ENCODE data around the gene SLC35E4.
"Not testable (repeated sequence)": the region's sequence is repeated elsewhere in the genome, so short reads cannot be mapped to it uniquely, and the experiment has no call there.

The SLC35E4 gene

DNA sequence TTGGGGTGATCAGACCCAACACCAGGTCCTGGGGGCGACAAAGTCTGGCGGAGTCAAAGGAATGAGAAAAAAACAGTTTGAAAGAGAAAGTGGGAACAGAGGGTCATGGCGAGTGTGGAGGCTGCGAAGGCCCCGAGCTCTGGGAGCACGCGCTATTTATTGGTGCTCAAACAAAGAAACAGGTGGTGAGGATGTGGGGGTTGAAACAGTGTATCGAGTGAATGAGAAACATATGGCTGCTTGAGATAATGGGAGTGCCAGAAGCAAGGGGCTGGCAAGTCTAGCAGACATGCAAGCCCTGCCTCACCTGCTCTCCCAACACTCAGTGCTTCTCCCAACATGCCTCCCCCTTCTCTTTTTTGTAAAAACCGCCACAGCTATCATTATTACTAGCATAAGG, 39.9 kb downstream of the SLC35E4 start:
- H3K4me3 ChIP-seq (ENCODE audit: low read length), result no peak overlapping the region
- DNase-seq (ENCODE audit: low read depth, low spot score), result peak; percentile 54

DNA sequence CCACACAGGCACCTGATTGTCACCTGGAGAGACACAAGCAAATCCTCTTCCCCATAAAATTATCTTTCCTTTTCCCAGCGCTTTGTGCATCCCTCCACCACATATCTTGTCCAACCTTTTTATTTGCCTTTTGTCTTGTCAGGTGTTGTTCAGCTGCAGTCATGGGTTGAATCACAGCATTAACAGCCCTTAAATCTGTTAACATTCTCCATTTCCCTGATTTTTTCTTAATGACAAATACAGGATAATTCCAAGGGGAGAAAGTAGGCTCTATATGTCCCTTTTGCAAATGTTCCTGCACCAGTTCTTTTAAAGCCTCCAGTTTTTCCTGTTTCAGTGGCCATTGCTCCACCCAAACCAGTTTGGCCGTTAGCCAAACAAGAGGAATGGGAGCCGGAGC, 41.0 kb downstream of the SLC35E4 start:
- not testable (repeated sequence) for H3K4me3 ChIP-seq (ENCODE audit: low read length); DNase-seq (ENCODE audit: low read depth, low spot score)

DNA sequence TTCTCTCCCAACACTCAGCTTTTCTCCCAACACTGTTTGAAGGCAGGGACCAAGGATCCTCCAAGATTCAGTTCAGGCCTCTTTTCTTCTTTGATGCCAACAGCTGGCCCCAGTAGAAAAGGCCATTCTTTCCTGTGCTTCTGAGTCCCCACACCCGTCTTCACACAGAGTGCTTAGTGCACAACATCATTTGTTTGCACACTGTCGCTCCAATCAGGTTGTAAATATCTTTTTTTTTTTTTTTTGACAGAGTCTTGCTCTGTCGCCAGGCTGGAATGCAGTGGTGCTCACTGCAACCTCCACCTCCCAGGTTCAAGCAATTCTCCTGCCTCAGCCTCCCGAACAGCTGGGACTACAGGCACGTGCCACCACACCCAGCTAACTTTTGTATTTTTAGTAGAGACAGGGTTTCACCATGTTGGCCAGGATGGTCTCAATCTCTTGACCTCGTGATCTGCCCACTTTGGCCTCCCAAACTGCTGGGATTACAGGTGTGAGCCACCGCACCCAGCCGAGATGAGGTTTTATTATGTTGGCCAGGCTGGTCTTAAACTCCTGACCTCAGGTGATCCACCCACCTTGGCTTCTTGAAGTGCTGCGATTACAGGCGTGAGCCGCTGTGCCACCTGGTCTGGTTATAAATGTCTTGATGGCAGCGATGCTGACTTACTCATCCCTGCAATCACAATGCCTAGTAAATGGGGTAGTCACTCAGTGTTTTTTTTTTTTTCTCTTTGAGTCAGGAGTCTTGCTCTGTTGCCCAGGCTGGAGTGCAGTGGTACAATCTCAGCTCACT, 44.5 kb downstream of the SLC35E4 start:
- not testable (repeated sequence) for H3K4me3 ChIP-seq (ENCODE audit: low read length); DNase-seq (ENCODE audit: low read depth, low spot score)

DNA sequence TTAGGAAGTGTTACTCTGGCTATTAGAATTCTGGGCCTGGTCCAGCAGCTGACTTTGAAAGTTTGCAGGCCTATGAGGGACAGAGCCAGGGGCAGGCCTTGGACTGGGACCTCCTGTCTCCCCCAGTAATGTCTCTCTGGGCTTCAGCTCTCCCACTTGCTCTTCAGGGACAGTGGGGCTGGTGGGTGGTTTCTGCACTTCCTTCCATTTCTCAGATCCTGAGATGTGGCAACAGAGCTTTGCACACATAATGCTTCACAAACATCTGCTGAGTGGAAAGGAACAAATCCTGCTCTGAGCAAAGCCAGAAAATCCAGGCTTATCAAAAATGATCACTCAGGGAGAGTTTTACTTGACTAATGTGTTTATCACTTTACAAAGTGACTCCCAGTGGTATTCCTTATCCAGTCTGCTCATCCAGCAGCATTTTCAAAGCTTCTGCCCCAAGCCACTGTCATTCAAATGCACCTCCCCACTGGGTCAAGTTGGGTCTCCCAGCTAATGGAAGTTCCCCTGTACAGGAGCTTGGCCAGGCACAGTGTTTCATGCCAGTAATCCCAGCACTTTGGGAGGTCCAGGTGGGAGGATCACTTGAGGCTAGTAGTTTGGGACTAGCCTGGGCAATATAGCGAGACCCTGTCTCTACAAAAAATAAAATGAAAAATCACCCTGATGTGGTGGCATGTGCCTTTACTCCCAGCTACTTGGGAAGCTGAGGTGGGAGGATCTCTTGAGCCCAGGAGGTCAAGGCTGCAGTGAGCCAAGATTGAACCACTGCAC, 45.6 kb downstream of the SLC35E4 start:
- DNase-seq (ENCODE audit: low read depth, low spot score), result peak; percentile 15

DNA sequence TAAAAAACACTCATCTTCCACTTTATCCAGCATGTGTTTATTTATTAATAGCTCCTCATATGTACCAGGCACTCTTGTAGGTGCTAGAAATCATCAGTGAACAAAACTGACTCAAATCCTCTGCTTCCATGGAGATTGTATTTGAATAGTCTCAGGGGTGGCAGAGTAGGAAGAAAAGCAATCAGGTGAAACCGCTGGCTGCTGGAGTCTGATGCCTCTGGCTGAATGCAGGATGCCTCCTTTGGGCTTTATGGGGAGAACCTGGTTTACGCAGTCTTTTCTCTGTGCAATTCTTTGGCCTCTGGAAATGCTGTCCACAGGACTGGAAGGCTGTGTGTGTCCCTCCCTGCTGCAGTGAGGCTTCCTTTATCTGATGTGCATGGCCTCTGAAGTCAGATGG, 46.2 kb downstream of the SLC35E4 start:
- no peak for DNase-seq (ENCODE audit: low read depth, low spot score)
- no peak overlapping the region for H3K4me3 ChIP-seq (ENCODE audit: low read length)

More for the DNA sequence above, 45.6 kb downstream of the SLC35E4 start:
- no peak overlapping the region for H3K4me3 ChIP-seq (ENCODE audit: low read length)

DNA sequence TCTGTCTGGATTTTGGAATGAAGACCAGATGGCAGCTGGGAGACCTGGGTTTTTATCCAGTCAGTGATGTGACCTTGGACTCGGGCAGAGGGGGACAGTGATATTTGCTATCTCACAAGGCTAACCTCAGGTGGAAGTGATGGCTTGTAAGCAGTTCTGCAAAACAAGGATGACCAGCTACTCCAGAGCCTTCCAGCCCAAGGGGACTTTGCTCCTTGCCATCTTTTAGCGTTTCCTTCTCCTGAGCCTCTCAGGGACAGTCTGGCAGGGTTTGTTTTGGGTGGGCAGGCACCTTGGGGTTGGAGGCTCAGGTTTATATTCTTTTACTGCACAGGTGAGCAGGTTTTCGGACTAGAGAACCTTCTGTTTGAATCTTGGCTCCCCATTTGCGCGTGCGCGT, 49.6 kb downstream of the SLC35E4 start:
- no peak for DNase-seq (ENCODE audit: low read depth, low spot score)

DNA sequence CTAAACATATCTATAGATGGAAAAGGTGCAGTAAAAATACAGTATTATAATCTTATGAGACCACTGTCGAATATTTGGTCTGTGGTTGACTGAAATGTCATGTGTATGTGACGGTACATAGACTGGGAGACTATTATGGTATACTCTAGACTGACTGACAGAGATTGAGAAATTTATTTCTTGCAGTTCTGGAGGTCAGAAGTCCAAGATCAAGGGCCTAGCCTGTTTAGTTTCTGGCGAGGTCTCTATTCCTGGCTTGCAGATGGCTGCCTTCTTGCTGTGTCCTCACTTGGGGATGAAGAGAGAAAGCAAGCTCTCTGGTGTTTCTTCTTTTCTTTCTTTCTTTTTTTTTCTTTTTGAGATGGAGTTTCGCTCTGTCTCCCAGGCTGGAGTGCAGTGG, 51.8 kb downstream of the SLC35E4 start:
- no peak overlapping the region for H3K4me3 ChIP-seq (ENCODE audit: low read length)
- no peak for DNase-seq (ENCODE audit: low read depth, low spot score)

More for the DNA sequence above, 49.6 kb downstream of the SLC35E4 start:
- no peak overlapping the region for H3K4me3 ChIP-seq (ENCODE audit: low read length)

DNA sequence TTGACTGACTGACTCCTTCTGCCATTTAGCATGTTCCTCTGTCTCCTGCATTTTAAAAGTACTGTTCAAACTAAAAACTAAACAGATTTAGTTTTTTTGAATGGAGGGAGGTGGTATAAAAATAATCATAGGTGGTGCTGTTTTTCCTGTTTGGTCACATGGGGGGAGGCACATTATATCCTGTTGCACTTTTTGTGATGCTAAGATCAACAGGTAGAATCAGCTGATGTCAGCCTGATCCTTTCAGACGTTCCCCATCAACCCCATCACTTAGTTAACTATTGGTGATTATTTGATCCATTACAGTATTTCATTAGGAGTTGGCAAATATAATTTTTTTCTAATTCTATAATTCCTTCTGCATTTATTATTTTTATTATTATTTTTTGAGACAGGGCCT, 54.0 kb downstream of the SLC35E4 start:
- no peak for DNase-seq (ENCODE audit: low read depth, low spot score)
- H3K4me3 ChIP-seq (ENCODE audit: low read length), result no peak overlapping the region

DNA sequence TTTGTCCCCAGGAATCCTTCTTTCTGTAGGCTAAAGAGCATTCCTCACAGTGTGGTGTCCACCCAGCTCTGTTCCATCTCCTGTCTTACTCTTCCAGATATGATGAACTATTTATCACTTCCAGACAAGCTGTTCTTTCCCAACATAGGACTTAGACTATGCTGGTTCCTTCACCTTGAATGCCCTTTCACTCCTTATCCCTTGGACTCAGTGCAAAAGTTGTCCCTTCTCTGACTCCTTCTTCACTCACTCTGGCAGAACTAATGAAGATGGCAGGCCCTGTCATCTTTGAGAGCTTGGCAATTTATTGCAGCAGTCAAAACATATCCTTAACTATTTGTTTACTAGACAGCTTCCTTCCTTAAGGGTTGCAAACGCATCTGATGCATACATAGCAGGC, 55.6 kb downstream of the SLC35E4 start:
- no peak overlapping the region for H3K4me3 ChIP-seq (ENCODE audit: low read length)
- no peak for DNase-seq (ENCODE audit: low read depth, low spot score)

DNA sequence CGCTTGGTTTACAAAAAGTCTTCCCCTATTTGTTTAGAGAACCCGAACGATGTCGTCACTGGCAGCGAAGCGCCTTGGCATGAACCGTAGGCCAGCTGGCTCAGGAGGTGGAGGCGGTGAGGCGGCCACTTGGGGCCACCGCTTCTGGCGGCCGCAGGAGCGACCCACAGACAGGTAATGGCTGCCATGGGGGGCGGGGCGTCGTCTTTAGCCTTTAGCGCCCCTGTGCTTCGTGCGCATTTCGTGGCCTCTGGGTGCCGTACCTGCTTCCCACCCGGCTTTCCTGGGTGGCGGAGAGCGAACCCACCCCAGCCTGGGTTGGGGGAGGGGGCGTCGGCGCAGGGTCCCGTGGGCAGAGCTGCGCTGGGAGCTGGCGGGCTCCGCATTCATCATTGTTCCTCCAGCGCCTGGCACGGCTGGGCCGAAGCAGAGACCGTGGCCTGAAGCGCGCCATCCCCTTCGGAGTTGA, 58.6 kb downstream of the SLC35E4 start:
- no peak for DNase-seq (ENCODE audit: low read depth, low spot score)
- H3K4me3 ChIP-seq (ENCODE audit: low read length), result peak overlapping the region; percentile 79

DNA sequence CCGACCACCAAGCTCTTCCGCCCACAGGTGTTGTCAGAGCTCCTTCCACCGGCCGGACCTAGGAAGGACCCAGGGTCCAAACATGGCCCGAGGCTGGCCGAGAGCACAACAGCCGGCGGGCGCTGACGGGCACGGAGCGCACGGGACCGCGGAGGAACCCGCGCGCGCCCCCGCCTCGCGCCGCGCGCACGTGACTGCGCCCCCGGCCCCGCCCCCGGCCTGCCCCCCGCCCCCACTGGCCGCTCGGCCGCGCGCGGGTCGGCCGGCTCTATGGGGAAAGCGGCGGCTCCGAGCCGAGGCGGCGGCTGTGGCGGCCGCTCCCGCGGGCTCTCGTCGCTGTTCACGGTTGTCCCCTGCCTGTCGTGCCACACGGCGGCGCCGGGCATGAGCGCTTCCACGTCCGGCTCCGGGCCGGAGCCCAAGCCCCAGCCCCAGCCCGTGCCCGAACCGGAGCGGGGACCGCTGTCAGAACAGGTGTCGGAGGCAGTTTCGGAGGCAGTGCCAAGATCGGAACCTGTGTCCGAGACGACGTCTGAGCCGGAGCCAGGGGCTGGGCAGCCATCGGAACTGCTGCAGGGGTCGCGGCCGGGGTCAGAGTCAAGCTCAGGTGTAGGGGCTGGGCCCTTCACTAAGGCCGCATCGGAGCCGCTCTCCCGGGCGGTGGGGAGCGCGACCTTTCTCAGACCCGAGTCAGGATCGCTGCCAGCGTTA, 59.2 kb downstream of the SLC35E4 start, which contains the start of gene OSBP2:
Gene OSBP2 (plus strand): TSS at position 235 of the 711 bp plus-strand sequence. CDS start 36 bp downstream, at position 271.
- H3K4me3 ChIP-seq (ENCODE audit: low read length), result peak within 1 kb of the TSS; percentile 79
- DNase-seq (ENCODE audit: low read depth, low spot score), result no peak

DNA sequence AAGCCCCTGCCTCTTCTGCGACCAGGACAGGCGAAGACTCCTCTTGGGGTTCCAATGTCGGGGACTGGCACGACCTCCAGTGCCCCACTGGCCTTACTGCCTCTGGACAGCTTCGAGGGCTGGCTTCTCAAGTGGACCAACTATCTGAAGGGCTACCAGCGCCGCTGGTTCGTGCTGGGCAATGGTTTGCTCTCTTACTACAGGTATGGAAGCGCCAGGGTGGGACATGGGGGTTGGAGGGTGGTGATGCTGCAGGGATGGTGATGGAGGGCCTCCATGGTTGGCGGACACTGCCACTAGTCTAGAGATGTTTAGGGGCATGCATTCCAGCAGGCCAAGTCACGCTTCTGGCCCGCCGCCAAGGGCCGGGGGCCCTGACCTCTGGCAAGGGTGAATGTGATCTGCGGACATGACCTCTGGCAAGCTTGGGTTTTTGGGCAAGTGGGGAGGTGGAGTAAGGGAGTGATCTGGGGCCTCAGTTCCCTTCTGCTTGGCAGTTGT, 59.8 kb downstream of the SLC35E4 start:
- peak overlapping the region; percentile 57 for H3K4me3 ChIP-seq (ENCODE audit: low read length)

DNA sequence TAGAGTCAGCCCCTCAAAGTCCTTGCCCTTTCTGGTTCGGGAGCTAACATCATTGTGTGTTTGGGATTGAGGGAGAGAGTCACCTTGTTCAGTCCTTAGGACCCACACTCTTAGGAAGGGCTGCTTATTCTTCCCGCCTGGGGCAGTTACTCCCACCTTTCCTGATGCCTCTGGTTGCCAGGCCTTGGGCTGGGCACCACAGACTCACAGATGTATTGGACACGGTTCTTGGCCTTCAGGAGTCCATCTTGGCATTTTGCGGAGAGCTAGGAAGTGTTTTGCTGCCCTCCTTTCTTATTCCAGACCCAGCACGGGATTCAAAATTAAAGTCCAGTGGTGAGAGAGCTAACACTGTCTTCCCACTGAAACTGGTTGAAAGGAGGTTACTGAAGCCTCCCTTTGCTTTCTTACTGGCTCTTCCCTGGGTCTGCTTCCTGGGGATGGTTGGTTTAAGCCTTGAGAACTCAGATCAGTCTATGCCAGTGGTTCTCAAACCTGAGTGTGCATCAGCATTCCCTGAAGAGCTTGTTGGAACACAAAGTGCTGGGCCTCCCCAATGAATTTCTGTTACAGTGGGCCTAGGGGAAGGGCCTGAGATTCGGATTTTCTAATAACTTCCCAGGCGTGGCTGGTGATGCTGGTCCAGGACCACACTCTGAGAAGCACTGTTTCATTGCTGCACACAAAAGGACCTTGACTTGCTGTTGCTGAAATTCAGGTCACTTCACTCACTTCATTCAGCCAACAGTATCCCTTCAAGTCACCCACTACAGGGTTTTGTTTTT, 60.5 kb downstream of the SLC35E4 start:
- no peak overlapping the region for H3K4me3 ChIP-seq (ENCODE audit: low read length)
- DNase-seq (ENCODE audit: low read depth, low spot score), result no peak

More for the DNA sequence above, 59.8 kb downstream of the SLC35E4 start:
- no peak for DNase-seq (ENCODE audit: low read depth, low spot score)
